Activated CD8-positive, alpha-beta memory T cell treated with anti-CD3 and anti-CD28 coated beads, Interleukin-2, amount 10 ng/mL, durations not matched to agents 7 days and 5 days (primary cell): ENCODE measurements around the gene PCNT. TPM values are rescaled to one million over a fixed set of nuclear protein-coding genes. Genes with fewer than 3 reads are reported as not detected.

ENCODE experiments used
- ATAC-seq: fragments of 150-1000 bp; cut with Tn5 transposase; one replicate; pipeline ENCODE4 v1.10.0; 2021; ENCODE audit warnings: moderate library complexity
- CTCF ChIA-PET: fragments of 350-600 bp; sonication (Branson Sonifier 250); formaldehyde crosslinking; loops from one replicate; lab custom pipeline; 2021; ENCODE audit warnings: antibody characterized with exemption; lab: Charles Lee
- DNase-seq: peaks from one replicate; pipeline ENCODE4 v3.0.0-alpha.2; 2020
- H3K27ac Mint-ChIP-seq: one replicate; pipeline ENCODE4 v1.8.0; 2021; ENCODE audit warnings: mild to moderate bottlenecking, mixed read lengths
- H3K27me3 Mint-ChIP-seq: one replicate; pipeline ENCODE4 v1.8.0; 2021; ENCODE audit warnings: mixed read lengths
- H3K36me3 Mint-ChIP-seq: one replicate; pipeline ENCODE4 v1.8.0; 2021; ENCODE audit warnings: mild to moderate bottlenecking, mixed read lengths
- H3K4me1 Mint-ChIP-seq: one replicate; pipeline ENCODE4 v1.8.0; 2021; ENCODE audit warnings: mixed read lengths
- H3K4me3 Mint-ChIP-seq: one replicate; pipeline ENCODE4 v1.8.0; 2021; ENCODE audit warnings: mild to moderate bottlenecking, moderate library complexity, mixed read lengths
- H3K9me3 Mint-ChIP-seq: one replicate; pipeline ENCODE4 v1.8.0; 2022; ENCODE audit warnings: low read depth, mixed read lengths
- total RNA-seq, 2 experiments: library from RNA; stranded (reverse); gene quantifications; one replicate each; pipeline ENCODE4 v1.2.3, GENCODE V29; 2021

Gene PCNT
- total RNA-seq, 2 experiments from 2014 or later = 89.7 to 104 TPM

DNA sequence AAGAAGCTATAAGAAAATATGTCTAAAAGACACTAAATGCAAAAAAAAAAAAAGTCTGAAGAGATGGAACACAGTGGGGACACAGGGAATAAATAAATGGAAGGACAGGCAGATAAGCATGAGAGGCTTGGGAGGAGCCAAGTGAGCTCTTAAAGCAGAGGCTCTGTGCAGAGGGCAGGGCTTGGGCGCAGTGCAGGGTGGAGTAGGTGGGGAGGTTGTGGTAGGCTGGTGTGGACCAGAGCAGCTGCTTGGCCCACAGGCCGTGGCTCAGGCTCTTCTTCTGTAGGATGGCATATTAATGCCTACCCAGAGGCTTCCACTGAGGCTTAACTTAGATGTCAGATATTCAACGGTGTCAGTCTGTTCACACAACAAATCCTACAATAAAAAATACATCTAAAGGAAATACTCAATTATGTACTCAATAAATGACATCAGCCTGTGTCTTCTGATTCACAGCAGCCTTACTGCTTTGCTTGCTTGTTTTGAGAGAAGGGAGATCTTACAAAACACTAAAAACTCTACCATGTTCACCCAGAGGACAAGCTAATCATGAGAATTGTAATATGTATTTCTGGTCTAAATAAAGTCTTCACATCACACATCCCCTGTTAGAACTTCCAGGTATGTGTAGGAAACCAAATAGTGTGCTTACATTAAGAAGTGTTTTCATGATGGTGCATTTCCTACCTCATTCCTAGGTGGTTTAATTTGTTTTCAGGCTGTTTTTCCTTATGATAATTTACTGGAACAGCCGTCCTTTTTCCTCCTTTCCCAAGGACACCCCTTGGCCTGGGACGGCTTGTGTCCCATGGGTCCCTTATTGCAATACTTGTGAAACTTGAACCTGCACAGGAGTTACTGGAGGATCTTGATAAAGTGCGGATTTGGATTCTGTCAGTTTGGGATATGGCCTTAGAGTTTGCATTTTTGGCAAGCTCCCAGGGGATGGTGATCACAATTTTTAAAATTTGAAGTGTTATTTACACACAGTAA is 159.6 kb downstream of the PCNT start:
- Mint-ChIP-seq H3K27me3 (no peaks in the 10 kb centered on the region), H3K27ac (peak overlapping the region; percentile 40), H3K9me3 (no peaks in the 10 kb centered on the region), H3K4me1 (peaks cover 15% of the 10 kb centered on the region), H3K36me3 (peaks cover 18% of the 10 kb centered on the region), H3K4me3 (no peak overlapping the region)
- ATAC-seq (peak; percentile 74), DNase-seq (no peak)
- CTCF ChIA-PET = no interaction called here

GRCh38 chr21:46486481-46487126 is 162.6 kb downstream of the PCNT start:
- no peaks in the 10 kb centered on the region for H3K9me3 Mint-ChIP-seq
- no peak overlapping the region for H3K27ac Mint-ChIP-seq
- CTCF ChIA-PET = no interaction called here
- ATAC-seq (no peak), DNase-seq (no peak)
- no peak overlapping the region for H3K4me3 Mint-ChIP-seq
- peaks cover 16% of the 10 kb centered on the region for H3K36me3 Mint-ChIP-seq
- peaks cover 15% of the 10 kb centered on the region for H3K4me1 Mint-ChIP-seq
- no peaks in the 10 kb centered on the region for H3K27me3 Mint-ChIP-seq

- Mint-ChIP-seq H3K36me3 (peaks cover 40% of the 10 kb centered on the region), H3K9me3 (peaks cover 4% of the 10 kb centered on the region), H3K4me3 (no peak overlapping the region), H3K27ac (no peak overlapping the region), H3K27me3 (no peaks in the 10 kb centered on the region), H3K4me1 (peaks cover 2% of the 10 kb centered on the region)
- CTCF ChIA-PET = no interaction called here
- no peak for DNase-seq
- no peak for ATAC-seq
Observed at GRCh38 chr21:46489162-46489663, 165.3 kb downstream of the PCNT start.

- H3K4me1 Mint-ChIP-seq = no peaks in the 10 kb centered on the region
- peaks cover 4% of the 10 kb centered on the region for H3K9me3 Mint-ChIP-seq
- H3K4me3 Mint-ChIP-seq = no peak overlapping the region
- H3K27ac Mint-ChIP-seq = no peak overlapping the region
- H3K27me3 Mint-ChIP-seq = no peaks in the 10 kb centered on the region
- CTCF ChIA-PET = no interaction called here
- peaks cover 46% of the 10 kb centered on the region for H3K36me3 Mint-ChIP-seq
- ATAC-seq (no peak), DNase-seq (no peak)
Observed at GRCh38 chr21:46489800-46490199, 165.8 kb downstream of the PCNT start.

- DNase-seq (no peak), ATAC-seq (no peak)
- Mint-ChIP-seq H3K4me1 (no peaks in the 10 kb centered on the region), H3K27ac (no peak overlapping the region), H3K4me3 (no peak overlapping the region), H3K36me3 (peaks cover 44% of the 10 kb centered on the region), H3K9me3 (peaks cover 4% of the 10 kb centered on the region), H3K27me3 (no peaks in the 10 kb centered on the region)
- CTCF ChIA-PET = no interaction called here
Observed at GRCh38 chr21:46491553-46491952, 167.6 kb downstream of the PCNT start.

- Mint-ChIP-seq H3K27ac (no peak overlapping the region), H3K36me3 (peaks cover 43% of the 10 kb centered on the region), H3K27me3 (no peaks in the 10 kb centered on the region), H3K4me1 (no peaks in the 10 kb centered on the region), H3K4me3 (no peak overlapping the region), H3K9me3 (peaks cover 4% of the 10 kb centered on the region)
- DNase-seq (no peak), ATAC-seq (no peak)
- CTCF ChIA-PET = no interaction called here
Observed at GRCh38 chr21:46492851-46493250, 168.9 kb downstream of the PCNT start.

DNA sequence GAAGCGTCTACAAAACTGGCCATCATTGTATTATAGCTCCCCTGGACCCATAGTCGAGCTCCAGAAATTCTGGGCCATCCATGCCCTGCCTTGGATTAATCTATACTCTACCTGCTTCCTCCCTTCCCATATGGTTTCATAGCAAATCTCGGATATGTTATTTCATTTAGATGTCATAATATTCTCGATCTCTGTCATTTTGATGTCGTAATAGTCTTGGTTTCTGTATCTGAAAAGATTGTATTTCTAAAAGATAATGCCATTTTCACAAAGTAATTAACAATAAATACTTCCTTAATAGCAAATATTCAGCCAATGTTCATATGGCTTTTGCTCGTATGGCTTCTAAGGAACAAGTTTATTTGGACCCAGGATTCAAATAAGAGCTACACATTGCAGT is 169.9 kb downstream of the PCNT start:
- ATAC-seq (no peak), DNase-seq (no peak)
- Mint-ChIP-seq H3K9me3 (peaks cover 4% of the 10 kb centered on the region), H3K4me3 (no peak overlapping the region), H3K27ac (no peak overlapping the region), H3K36me3 (peaks cover 49% of the 10 kb centered on the region), H3K27me3 (no peaks in the 10 kb centered on the region), H3K4me1 (peaks cover 2% of the 10 kb centered on the region)
- CTCF ChIA-PET = no interaction called here

Other genes with a start within 250 kb of the PCNT start
- gene COL6A2, start 226.0 kb upstream of the PCNT start, total RNA-seq = 10 to 100 TPM in 1 of 2 experiments, 1 to 10 TPM in 1; 5.0 to 17.9 TPM
- gene FTCD, start 168.6 kb upstream of the PCNT start, total RNA-seq = not detected
- gene SPATC1L, start 139.7 kb upstream of the PCNT start, total RNA-seq = 1 to 10 TPM; 4.2 to 4.8 TPM
- gene LSS, start 95.4 kb upstream of the PCNT start, total RNA-seq = 10 to 100 TPM; 44.9 to 49.5 TPM
- 100 to 1,000 TPM; 134 to 139 TPM for gene MCM3AP, start 38.5 kb upstream of the PCNT start, total RNA-seq
- gene YBEY, start 37.8 kb upstream of the PCNT start, total RNA-seq = 1 to 10 TPM; 6.9 to 9.1 TPM
- 10 to 100 TPM; 48.4 to 82.1 TPM for gene C21orf58, start 286 bp upstream of the PCNT start, total RNA-seq
- 10 to 100 TPM; 43.4 to 70.4 TPM for gene DIP2A, start 134.7 kb downstream of the PCNT start, total RNA-seq